Astrocyte (in vitro differentiated cells and primary cell): ENCODE results near the gene PTK6.

Experiments used
- EZH2 ChIP-seq: IDR thresholded peaks from 2 replicates; pipeline ENCODE4 v1.6.1; 2012; ENCODE audit warnings: mild to moderate bottlenecking, low read length, inconsistent platforms; ENCODE audit not compliant: insufficient read depth
- TF ChIP-seq, protein P1 (sequence below): IDR thresholded peaks from 2 replicates; pipeline ENCODE4 v1.5.1; 2011; ENCODE audit warnings: low read depth, mild to moderate bottlenecking, inconsistent platforms, low read length, moderate library complexity; ENCODE audit not compliant: insufficient read depth

DNA sequence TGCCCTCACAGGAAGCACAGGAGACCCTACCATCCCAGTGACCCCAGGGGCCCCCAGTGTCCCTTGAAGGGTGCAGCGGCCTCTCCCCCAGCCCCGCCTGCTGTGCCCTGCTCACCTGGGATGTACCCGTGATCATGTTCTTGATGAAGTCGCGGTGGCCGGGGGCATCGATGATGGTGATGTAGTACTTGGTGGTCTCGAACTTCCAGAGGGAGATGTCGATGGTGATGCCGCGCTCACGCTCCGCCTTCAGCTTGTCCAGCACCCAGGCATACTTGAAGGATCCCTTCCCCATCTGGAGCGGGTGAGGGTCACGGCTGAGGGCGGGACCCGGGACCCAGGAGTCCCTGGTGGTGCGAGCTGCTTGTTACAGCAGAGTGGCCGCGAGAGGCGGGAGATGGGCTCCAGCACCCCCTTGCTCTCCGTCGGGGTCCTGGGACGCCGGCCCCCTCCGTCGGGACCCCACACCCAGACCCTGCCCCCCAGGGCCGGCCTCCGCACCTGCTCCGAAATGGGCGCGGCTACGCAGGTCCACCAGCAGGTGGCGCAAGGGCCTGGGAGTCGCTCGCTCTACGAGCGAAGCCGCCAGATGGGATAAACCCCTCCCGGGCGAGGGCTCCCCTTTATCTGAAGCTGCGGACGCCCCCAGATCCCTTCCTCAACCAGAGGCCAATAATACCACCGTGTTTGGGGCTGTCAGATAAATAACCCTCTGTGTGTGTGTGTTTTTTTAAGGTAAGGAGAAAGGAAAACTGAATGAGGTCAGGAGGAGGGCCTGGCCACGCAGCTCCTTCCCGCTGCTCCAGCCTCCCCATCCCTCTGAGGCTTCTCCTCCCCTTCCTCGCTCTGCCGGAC, 41.2 kb downstream of the PTK6 start:
- TF ChIP-seq, protein P1, sequence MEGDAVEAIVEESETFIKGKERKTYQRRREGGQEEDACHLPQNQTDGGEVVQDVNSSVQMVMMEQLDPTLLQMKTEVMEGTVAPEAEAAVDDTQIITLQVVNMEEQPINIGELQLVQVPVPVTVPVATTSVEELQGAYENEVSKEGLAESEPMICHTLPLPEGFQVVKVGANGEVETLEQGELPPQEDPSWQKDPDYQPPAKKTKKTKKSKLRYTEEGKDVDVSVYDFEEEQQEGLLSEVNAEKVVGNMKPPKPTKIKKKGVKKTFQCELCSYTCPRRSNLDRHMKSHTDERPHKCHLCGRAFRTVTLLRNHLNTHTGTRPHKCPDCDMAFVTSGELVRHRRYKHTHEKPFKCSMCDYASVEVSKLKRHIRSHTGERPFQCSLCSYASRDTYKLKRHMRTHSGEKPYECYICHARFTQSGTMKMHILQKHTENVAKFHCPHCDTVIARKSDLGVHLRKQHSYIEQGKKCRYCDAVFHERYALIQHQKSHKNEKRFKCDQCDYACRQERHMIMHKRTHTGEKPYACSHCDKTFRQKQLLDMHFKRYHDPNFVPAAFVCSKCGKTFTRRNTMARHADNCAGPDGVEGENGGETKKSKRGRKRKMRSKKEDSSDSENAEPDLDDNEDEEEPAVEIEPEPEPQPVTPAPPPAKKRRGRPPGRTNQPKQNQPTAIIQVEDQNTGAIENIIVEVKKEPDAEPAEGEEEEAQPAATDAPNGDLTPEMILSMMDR, result peak; percentile 59
- no peak for TF ChIP-seq EZH2
